SK-N-SH treated with all-trans-retinoic acid at 6 μM for 48 hours (cell line): Measurements from ENCODE around the gene ZNF354B.

Experiments
- ATAC-seq: fragments of 200-7000 bp; cut with Tn5 transposase; 3 replicates; pipeline ENCODE4 v1.9.1; 2020; ENCODE audit warnings: mild to moderate bottlenecking, moderate library complexity
- ARNTL ChIP-seq: fragments of 450-650 bp; formaldehyde crosslinking; IDR thresholded peaks from 2 replicates; pipeline ENCODE4 v1.5.0; 2020; ENCODE audit warnings: low read depth, mild to moderate bottlenecking, moderate library complexity, borderline replicate concordance
- BACH2 ChIP-seq: fragments of 250-450 bp; sonication (Bioruptor Pico); IDR thresholded peaks from 2 replicates; pipeline ENCODE4 v1.9.0; 2021; ENCODE audit warnings: mild to moderate bottlenecking, borderline replicate concordance
- CSDC2 ChIP-seq: fragments of 250-450 bp; sonication (Bioruptor Pico); IDR thresholded peaks from 2 replicates; pipeline ENCODE4 v1.5.0; 2020; ENCODE audit warnings: mild to moderate bottlenecking, moderate library complexity
- CSRNP3 ChIP-seq: fragments of 250-450 bp; sonication (Bioruptor Pico); IDR thresholded peaks from 2 replicates; pipeline ENCODE4 v1.5.1; 2021; ENCODE audit warnings: mild to moderate bottlenecking, moderate library complexity
- ESRRG ChIP-seq: fragments of 250-450 bp; sonication (Bioruptor Pico); IDR thresholded peaks from 2 replicates; pipeline ENCODE4 v1.6.1; 2021; ENCODE audit warnings: mild to moderate bottlenecking
- GLIS3 ChIP-seq: fragments of 250-450 bp; sonication (Bioruptor Pico); IDR thresholded peaks from 2 replicates; pipeline ENCODE4 v1.5.0; 2020; ENCODE audit warnings: mild to moderate bottlenecking, moderate library complexity
- ISL1 ChIP-seq: fragments of 250-450 bp; sonication (Bioruptor Pico); IDR thresholded peaks from 2 replicates; pipeline ENCODE4 v2.1.2; 2022; ENCODE audit warnings: mild to moderate bottlenecking, moderate library complexity
- OSR1 ChIP-seq: fragments of 250-450 bp; sonication (Bioruptor Pico); IDR thresholded peaks from 2 replicates; pipeline ENCODE4 v1.8.0; 2022; ENCODE audit warnings: moderate library complexity, mild to moderate bottlenecking, inconsistent platforms
- PATZ1 ChIP-seq: fragments of 250-450 bp; sonication (Bioruptor Pico); IDR thresholded peaks from 2 replicates; pipeline ENCODE4 v1.8.0; 2020; ENCODE audit warnings: mild to moderate bottlenecking, moderate library complexity, borderline replicate concordance
- POU6F1 ChIP-seq: fragments of 250-450 bp; sonication (Bioruptor Pico); IDR thresholded peaks from 2 replicates; pipeline ENCODE4 v1.8.0; 2021; ENCODE audit warnings: low read depth, mild to moderate bottlenecking, moderate library complexity, borderline replicate concordance
- SNAI2 ChIP-seq: fragments of 250-450 bp; sonication (Bioruptor Pico); IDR thresholded peaks from 2 replicates; pipeline ENCODE4 v1.5.0; 2020; ENCODE audit warnings: mild to moderate bottlenecking, moderate library complexity
- TOX ChIP-seq: fragments of 250-450 bp; sonication (Bioruptor Pico); IDR thresholded peaks from 2 replicates; pipeline ENCODE4 v1.8.0; 2021; ENCODE audit warnings: mild to moderate bottlenecking, moderate library complexity, borderline replicate concordance
- ZFP30 ChIP-seq: fragments of 450-650 bp; formaldehyde crosslinking; IDR thresholded peaks from 2 replicates; pipeline ENCODE4 v1.5.0; 2022; ENCODE audit warnings: mild to moderate bottlenecking, moderate library complexity
- ZNF565 ChIP-seq: fragments of 450-650 bp; formaldehyde crosslinking; conservative IDR thresholded peaks from 2 replicates; pipeline ENCODE4 v1.5.0; 2020; ENCODE audit warnings: low read depth, mild to moderate bottlenecking, moderate library complexity
- ZNF70 ChIP-seq: fragments of 450-650 bp; formaldehyde crosslinking; IDR thresholded peaks from 2 replicates; pipeline ENCODE4 v1.5.0; 2020; ENCODE audit warnings: mild to moderate bottlenecking, moderate library complexity

The ZNF354B gene

GRCh38 chr5:178902849-178903248, 43.1 kb downstream of the ZNF354B start:
- ATAC-seq = no peak
- TF ChIP-seq BACH2 (CRISPR knock-in tag) (no peak), SNAI2 (CRISPR knock-in tag) (no peak), POU6F1 (CRISPR knock-in tag) (no peak), ESRRG (CRISPR knock-in tag) (no peak), OSR1 (no peak), PATZ1 (CRISPR knock-in tag) (no peak), ARNTL (CRISPR knock-in tag) (no peak), CSDC2 (CRISPR knock-in tag) (no peak), TOX (CRISPR knock-in tag) (no peak)

GRCh38 chr5:178931846-178932760, 72.3 kb downstream of the ZNF354B start:
- TF ChIP-seq ZNF70 (CRISPR knock-in tag) (no peak), GLIS3 (CRISPR knock-in tag) (no peak), POU6F1 (CRISPR knock-in tag) (no peak), CSRNP3 (CRISPR knock-in tag) (no peak), ESRRG (CRISPR knock-in tag) (no peak), PATZ1 (CRISPR knock-in tag) (no peak), CSDC2 (CRISPR knock-in tag) (no peak), ZFP30 (CRISPR knock-in tag) (no peak), ISL1 (CRISPR knock-in tag) (no peak), ZNF565 (no peak), ARNTL (CRISPR knock-in tag) (no peak)
- TF ChIP-seq, all 23 proteins: peak for 0
- ATAC-seq = no peak
